ENCODE measurements around the gene TMEM176A.

- TF ChIP-seq POLR2A (IDR thresholded peaks at IDR 0.05; ENCODE audit: extremely low read depth, insufficient read length), result no peak
- no peak for TF ChIP-seq CTCF (IDR thresholded peaks at IDR 0.05; ENCODE audit: low read depth, low read length)
Observed at GRCh38 chr7:150848111-150848510, 47.5 kb downstream of the TMEM176A start.

Measured in NB4 (cell line).